Neural progenitor cell (in vitro differentiated cells): Measurements from ENCODE around the gene PGAP6.

ENCODE experiments used
- CTCF ChIP-seq: fragments of 200-600 bp; sonication (generic); IDR thresholded peaks from 2 replicates; pipeline ENCODE4 v1.5.1; 2017; ENCODE audit warnings: antibody characterized with exemption, mild to moderate bottlenecking
- EZH2 ChIP-seq: fragments of 200-600 bp; sonication (generic); IDR thresholded peaks from 2 replicates; pipeline ENCODE4 v1.6.1; 2017; ENCODE audit warnings: antibody characterized with exemption, mild to moderate bottlenecking, moderate library complexity
- EZH2phosphoT487 ChIP-seq: fragments of 200-600 bp; sonication (generic); IDR thresholded peaks from 2 replicates; pipeline ENCODE4 v1.6.1; 2017; ENCODE audit warnings: antibody characterized with exemption

- TF ChIP-seq CTCF (no peak), EZH2 (no peak), EZH2phosphoT487 (no peak)
Observed at GRCh38 chr16:339680-340079, 42.1 kb downstream of the PGAP6 start.
